Hepatocyte (in vitro differentiated cells): ENCODE results near the gene PLAC8L1. TPM values are rescaled to one million over a fixed set of nuclear protein-coding genes. Genes with fewer than 3 reads are reported as not detected.

Source experiments
- DNase-seq: peaks from one replicate; pipeline ENCODE4 v3.0.0-alpha.2; 2016; ENCODE audit warnings: low spot score
- H2AFZ ChIP-seq: fragments of 200-600 bp; sonication (generic); 2 replicates; pipeline ENCODE4 v1.6.0; 2016; ENCODE audit warnings: antibody characterized with exemption, mild to moderate bottlenecking
- H3K27ac ChIP-seq: fragments of 200-600 bp; sonication (generic); 2 replicates; pipeline ENCODE4 v1.5.1; 2016; ENCODE audit warnings: mild to moderate bottlenecking
- H3K27me3 ChIP-seq: fragments of 200-600 bp; sonication (generic); 2 replicates; pipeline ENCODE4 v1.6.1; 2016
- H3K36me3 ChIP-seq: fragments of 200-600 bp; sonication (generic); replicated peaks from 2 replicates; pipeline ENCODE4 v1.5.1; 2016; ENCODE audit warnings: low read depth; ENCODE audit not compliant: insufficient read depth
- H3K4me1 ChIP-seq: fragments of 200-600 bp; sonication (generic); 2 replicates; pipeline ENCODE4 v1.5.1; 2016; ENCODE audit warnings: mild to moderate bottlenecking, moderate library complexity; ENCODE audit not compliant: insufficient read depth
- H3K4me2 ChIP-seq: fragments of 200-600 bp; sonication (generic); 2 replicates; pipeline ENCODE4 v1.6.0; 2016
- H3K4me3 ChIP-seq: fragments of 200-600 bp; sonication (generic); 2 replicates; pipeline ENCODE4 v1.5.1; 2016; ENCODE audit warnings: mild to moderate bottlenecking
- H3K79me2 ChIP-seq: fragments of 200-600 bp; sonication (generic); 2 replicates; pipeline ENCODE4 v1.6.0; 2017; ENCODE audit warnings: mild to moderate bottlenecking
- H3K9me2 ChIP-seq: fragments of 200-600 bp; sonication (generic); replicated peaks from 2 replicates; pipeline ENCODE4 v1.6.0; 2017; ENCODE audit warnings: mild to moderate bottlenecking; ENCODE audit not compliant: insufficient read depth
- H3K9me3 ChIP-seq: fragments of 200-600 bp; sonication (generic); 2 replicates; pipeline ENCODE4 v1.5.1; 2016; ENCODE audit warnings: low read depth, mild to moderate bottlenecking
- H4K20me1 ChIP-seq: fragments of 200-600 bp; sonication (generic); 2 replicates; pipeline ENCODE4 v1.6.0; 2016; ENCODE audit warnings: mild to moderate bottlenecking; ENCODE audit not compliant: insufficient read depth, poor library complexity, severe bottlenecking
- CTCF ChIP-seq: fragments of 200-600 bp; sonication (generic); IDR thresholded peaks from 2 replicates; pipeline ENCODE4 v1.5.1; 2016; ENCODE audit warnings: antibody characterized with exemption, mild to moderate bottlenecking; ENCODE audit not compliant: poor library complexity
- EZH2 ChIP-seq: fragments of 200-600 bp; sonication (generic); IDR thresholded peaks from 2 replicates; pipeline ENCODE4 v1.6.1; 2016; ENCODE audit warnings: antibody characterized with exemption, mild to moderate bottlenecking, borderline replicate concordance
- EZH2phosphoT487 ChIP-seq: fragments of 200-600 bp; sonication (generic); IDR thresholded peaks from one replicate; pipeline ENCODE4 v1.6.1; 2018; ENCODE audit warnings: antibody characterized with exemption, mild to moderate bottlenecking, low read depth, moderate library complexity; ENCODE audit not compliant: unreplicated experiment, severe bottlenecking
- WGBS: methylation state at CpG from one replicate; pipeline ENCODE4 v1.1.6; 2016; ENCODE audit warnings: low lambda C conversion rate; ENCODE audit errors: missing lambda C conversion rate; 5-methylcytosine and 5-hydroxymethylcytosine counted together
- polyA plus RNA-seq: library from polyadenylated mRNA; unstranded; fragments of >200 nt; fragmentation: Nextera tagmentation; extraction: Ambion mirVana; gene quantifications from 2 replicates; pipeline ENCODE4 v1.2.1, GENCODE V29; 2016
- total RNA-seq: library from RNA; depleted of rRNA; stranded (reverse); fragments of >200 nt; gene quantifications from 2 replicates; pipeline ENCODE4 v1.2.3, GENCODE V29; 2014

Gene PLAC8L1
- total and polyA plus RNA-seq, 2 experiments from 2014 or later, result 1.1 to 1.5 TPM

- Histone ChIP-seq H2AFZ (no peak overlapping the region), H4K20me1 (no peaks in the 10 kb centered on the region), H3K27ac (no peak overlapping the region), H3K4me1 (no peaks in the 10 kb centered on the region), H3K4me3 (no peak overlapping the region), H3K9me3 (no peaks in the 10 kb centered on the region), H3K27me3 (no peaks in the 10 kb centered on the region), H3K36me3 (no peaks in the 10 kb centered on the region), H3K9me2 (no peaks in the 10 kb centered on the region), H3K4me2 (no peak overlapping the region), H3K79me2 (no peaks in the 10 kb centered on the region)
- WGBS, result 94% methylated on average over 3 of the region's 3 CpGs
- no peak for TF ChIP-seq EZH2
- no peak for TF ChIP-seq EZH2phosphoT487
- no peak for TF ChIP-seq CTCF
- no peak for DNase-seq
Measured at GRCh38 chr5:146088098-146088497, 17.3 kb downstream of the PLAC8L1 start.

GRCh38 chr5:146084376-146084775 lies 21.0 kb downstream of the PLAC8L1 start:
- H3K79me2 ChIP-seq, result no peaks in the 10 kb centered on the region
- no peak for DNase-seq
- no peaks in the 10 kb centered on the region for H3K36me3 ChIP-seq
- H4K20me1 ChIP-seq, result no peaks in the 10 kb centered on the region
- H3K27me3 ChIP-seq, result no peaks in the 10 kb centered on the region
- no peaks in the 10 kb centered on the region for H3K4me1 ChIP-seq
- H3K9me2 ChIP-seq, result no peaks in the 10 kb centered on the region
- TF ChIP-seq EZH2phosphoT487, result no peak
- TF ChIP-seq EZH2, result no peak
- TF ChIP-seq CTCF, result no peak
- no peaks in the 10 kb centered on the region for H3K9me3 ChIP-seq
- H3K4me3 ChIP-seq, result no peak overlapping the region
- no peak overlapping the region for H3K27ac ChIP-seq
- 88% methylated on average over 4 of the region's 4 CpGs for WGBS
- no peak overlapping the region for H2AFZ ChIP-seq
- no peak overlapping the region for H3K4me2 ChIP-seq

- Histone ChIP-seq H3K4me1 (no peaks in the 10 kb centered on the region), H3K4me3 (no peak overlapping the region), H3K9me2 (no peaks in the 10 kb centered on the region), H3K9me3 (no peaks in the 10 kb centered on the region), H4K20me1 (no peaks in the 10 kb centered on the region), H2AFZ (no peak overlapping the region), H3K27ac (no peak overlapping the region), H3K4me2 (no peak overlapping the region), H3K79me2 (no peaks in the 10 kb centered on the region), H3K27me3 (no peaks in the 10 kb centered on the region), H3K36me3 (no peaks in the 10 kb centered on the region)
- no peak for TF ChIP-seq EZH2
- DNase-seq, result no peak
- WGBS, result 92% methylated on average over 3 of the region's 3 CpGs
Measured at GRCh38 chr5:146082798-146083197, 22.6 kb downstream of the PLAC8L1 start.

GRCh38 chr5:146081556-146081955 lies 23.8 kb downstream of the PLAC8L1 start:
- Histone ChIP-seq H3K9me2 (no peaks in the 10 kb centered on the region), H3K9me3 (no peaks in the 10 kb centered on the region), H3K4me3 (no peak overlapping the region), H3K4me1 (no peaks in the 10 kb centered on the region), H3K79me2 (no peaks in the 10 kb centered on the region), H3K36me3 (no peaks in the 10 kb centered on the region), H2AFZ (no peak overlapping the region), H3K27me3 (no peaks in the 10 kb centered on the region), H3K4me2 (no peak overlapping the region), H4K20me1 (no peaks in the 10 kb centered on the region), H3K27ac (no peak overlapping the region)
- WGBS, result 75% methylated on average over 6 of the region's 6 CpGs
- no peak for DNase-seq
- TF ChIP-seq EZH2phosphoT487 (no peak), EZH2 (no peak), CTCF (no peak)
